K562 (cell line): Measurements from ENCODE around the gene IDUA. TPM values are rescaled to one million over a fixed set of nuclear protein-coding genes. Genes with fewer than 3 reads are reported as not detected.

Experiments used
- ARID1B ChIP-seq: fragments of 450-650 bp; IDR thresholded peaks from 2 replicates; pipeline ENCODE4 v1.6.1; 2016; ENCODE audit warnings: antibody characterized with exemption, mild to moderate bottlenecking, inconsistent platforms
- CCNT2 ChIP-seq: IDR thresholded peaks from 2 replicates; pipeline ENCODE4 v1.6.1; 2011; ENCODE audit warnings: borderline replicate concordance, low read depth, mild to moderate bottlenecking, moderate library complexity, mixed read lengths, low read length; ENCODE audit not compliant: insufficient read length; ENCODE audit errors: extremely low read depth
- COPS2 ChIP-seq: fragments of 450-650 bp; conservative IDR thresholded peaks from 2 replicates; pipeline ENCODE4 v1.6.1; 2016; ENCODE audit warnings: mild to moderate bottlenecking, moderate library complexity
- DNMT1 ChIP-seq: fragments of 450-650 bp; IDR thresholded peaks from 2 replicates; pipeline ENCODE4 v1.6.1; 2016; ENCODE audit warnings: antibody characterized with exemption, mild to moderate bottlenecking
- EP300 ChIP-seq: IDR thresholded peaks from 2 replicates; pipeline ENCODE4 v1.6.1; 2012; ENCODE audit warnings: low read length, improper control_type of control experiment
- HMGN3 ChIP-seq: IDR thresholded peaks from 2 replicates; pipeline ENCODE4 v1.6.1; 2011; ENCODE audit warnings: borderline replicate concordance, low read depth, mild to moderate bottlenecking, mixed read lengths, low read length; ENCODE audit not compliant: insufficient read length; ENCODE audit errors: extremely low read depth
- HNRNPUL1 ChIP-seq: fragments of 200-400 bp; formaldehyde crosslinking; IDR thresholded peaks from 2 replicates; pipeline ENCODE4 v1.6.1; 2017; ENCODE audit warnings: low read length
- IRF1 ChIP-seq: sonication (generic); formaldehyde crosslinking; IDR thresholded peaks from 2 replicates; pipeline ENCODE4 v1.8.0; 2022; ENCODE audit warnings: missing genetic modification reagents, mild to moderate bottlenecking, borderline replicate concordance
- NCOA1 ChIP-seq: fragments of 450-650 bp; IDR thresholded peaks from 2 replicates; pipeline ENCODE4 v1.6.1; 2016; ENCODE audit warnings: low read depth
- NCOA2 ChIP-seq, 2 experiments: fragments of 450-650 bp; IDR thresholded peaks; 2 replicates each; pipeline ENCODE4 v1.6.1; 2018; ENCODE audit warnings: mild to moderate bottlenecking in 2 of 2, moderate library complexity in 1 of 2; ENCODE audit not compliant: partially characterized antibody in 2 of 2
- SETDB1 ChIP-seq: IDR thresholded peaks from one replicate; pipeline ENCODE4 v1.6.1; 2012; ENCODE audit warnings: low read length, control low read depth, inconsistent platforms
- SFPQ ChIP-seq: fragments of 200-400 bp; formaldehyde crosslinking; IDR thresholded peaks from 2 replicates; pipeline ENCODE4 v1.6.1; 2017; ENCODE audit warnings: mild to moderate bottlenecking, low read depth, low read length, moderate library complexity
- SIRT6 ChIP-seq: IDR thresholded peaks from one replicate; pipeline ENCODE4 v1.6.1; 2012; ENCODE audit warnings: low read depth, mild to moderate bottlenecking, control low read depth, inconsistent platforms, low read length, moderate library complexity
- SMARCE1 ChIP-seq: fragments of 450-650 bp; IDR thresholded peaks from 2 replicates; pipeline ENCODE4 v1.7.1; 2016; ENCODE audit warnings: mild to moderate bottlenecking
- TEAD2 ChIP-seq: fragments of 450-650 bp; IDR thresholded peaks from 2 replicates; pipeline ENCODE4 v1.6.1; 2016; ENCODE audit warnings: missing genetic modification characterization, control low read depth, missing compliant biosample characterization
- ZFP30 ChIP-seq: fragments of 250-450 bp; sonication (Bioruptor Pico); IDR thresholded peaks from 2 replicates; pipeline ENCODE4 v1.8.0; 2022; ENCODE audit warnings: moderate library complexity, mild to moderate bottlenecking, inconsistent platforms, borderline replicate concordance
- ZFP91 ChIP-seq: sonication (generic); formaldehyde crosslinking; IDR thresholded peaks from 2 replicates; pipeline ENCODE4 v1.8.0; 2022; ENCODE audit warnings: mild to moderate bottlenecking, missing genetic modification reagents
- ZNF121 ChIP-seq: sonication (generic); formaldehyde crosslinking; conservative IDR thresholded peaks from 2 replicates; pipeline ENCODE4 v1.8.0; 2022; ENCODE audit warnings: missing genetic modification reagents
- ZNF133 ChIP-seq: fragments of 250-450 bp; sonication (Bioruptor Pico); IDR thresholded peaks from 2 replicates; pipeline ENCODE4 v1.4.0; 2020; ENCODE audit warnings: mild to moderate bottlenecking
- ZNF140 ChIP-seq: fragments of 250-450 bp; sonication (Bioruptor Pico); IDR thresholded peaks from 2 replicates; pipeline ENCODE4 v1.8.0; 2021; ENCODE audit warnings: moderate library complexity, mild to moderate bottlenecking, inconsistent platforms
- ZNF274 ChIP-seq: IDR thresholded peaks from 2 replicates; pipeline ENCODE4 v1.6.1; 2011; ENCODE audit warnings: low read depth, mild to moderate bottlenecking, low read length, moderate library complexity, borderline replicate concordance
- ZNF282 ChIP-seq: sonication (generic); formaldehyde crosslinking; IDR thresholded peaks from 2 replicates; pipeline ENCODE4 v1.8.1; 2023; ENCODE audit warnings: missing genetic modification reagents
- ZNF347 ChIP-seq: fragments of 450-650 bp; formaldehyde crosslinking; IDR thresholded peaks from 2 replicates; pipeline ENCODE4 v1.4.0; 2020; ENCODE audit warnings: low read depth, mild to moderate bottlenecking, moderate library complexity
- ZNF384 ChIP-seq: IDR thresholded peaks from 2 replicates; pipeline ENCODE4 v1.6.1; 2012; ENCODE audit warnings: low read depth, low read length, improper control_type of control experiment
- ZNF785 ChIP-seq: fragments of 250-450 bp; sonication (Bioruptor Pico); IDR thresholded peaks from 2 replicates; pipeline ENCODE4 v1.4.0; 2020; ENCODE audit warnings: mild to moderate bottlenecking
- polyA plus RNA-seq, 8 experiments: library from polyadenylated mRNA; depleted of rRNA in 4 of 8; stranded (reverse) in 5 of 8; unstranded in 3 of 8; fragments of >200 nt; fragmentation: Nextera tagmentation in 2 of 8; fragmentation: Illumina TruSeq in 1 of 8; extraction: Ambion mirVana in 2 of 8; extraction: Trizol in 1 of 8; gene quantifications; 2 replicates each; pipeline versions ENCODE4 v1.2.1 to v1.2.3, GENCODE V29; 2011 to 2014; ENCODE audit warnings: inconsistent platforms in 1 of 8, missing spikeins in 1 of 8
- total RNA-seq, 7 experiments: library from RNA; depleted of rRNA in 6 of 7; stranded (reverse); fragments of >200 nt in 6 of 7; fragmentation: Illumina TruSeq in 2 of 7; extraction: Trizol in 2 of 7; gene quantifications; 2 replicates each; pipeline versions ENCODE4 v1.2.1 to v1.2.3, GENCODE V29; 2011 to 2021; ENCODE audit warnings: low replicate concordance in 1 of 7

Gene IDUA
- total and polyA plus RNA-seq, 9 of the 15 experiments (the other 6 are each of a cell fraction or from before 2014, with no cell fraction given): 0.04 to 16.1 (median 1.2) TPM

- TF ChIP-seq ZFP30 (CRISPR knock-in tag) (no peak), TEAD2 (no peak), ZNF121 (CRISPR knock-in tag) (no peak), EP300 (peak; percentile 50), NCOA1 (no peak), ZNF282 (CRISPR knock-in tag) (no peak), ZNF140 (CRISPR knock-in tag) (no peak), ZNF274 (no peak), NCOA2 (IDR thresholded peaks at IDR 0.05; ENCODE audit: partially characterized antibody in 2 of 2) (no peak), DNMT1 (no peak), SIRT6 (no peak), ZFP91 (CRISPR knock-in tag) (0 out of 2 replicates have a peak, but pooled peaks have one; percentile 70), ZNF347 (CRISPR knock-in tag) (no peak), SMARCE1 (peak; percentile 18; the same call in 1 of the 2 replicates), COPS2 (no peak), IRF1 (CRISPR knock-in tag) (no peak), ZNF133 (CRISPR knock-in tag) (no peak), HNRNPUL1 (no peak), HMGN3 (peak; percentile 66), ZNF785 (no peak), SFPQ (no peak), SETDB1 (no peak), CCNT2 (peak; percentile 77), ZNF384 (no peak), ARID1B (peak; percentile 45)
Observed at GRCh38 chr4:992297-993110, 5.7 kb downstream of the IDUA start (continued).
